Testis (tissue), 3 donors: ENCODE data around the gene RCL1. TPM values are rescaled to one million over a fixed set of nuclear protein-coding genes. Genes with fewer than 3 reads are reported as not detected.
A peak's percentile ranks its signal among the peaks of the same experiment; 100 is the strongest.
"Not testable (repeated sequence)": the region's sequence is repeated elsewhere in the genome, so short reads cannot be mapped to it uniquely, and the experiment has no call there.

ENCODE experiments used
- DNase-seq: peaks from one replicate; pipeline ENCODE4 v3.0.0-alpha.2; 2019
- H3K27ac ChIP-seq, 2 donors: fragments of 200-600 bp; sonication (generic); one replicate each; pipeline ENCODE4 v1.5.1; 2019
- H3K27me3 ChIP-seq: fragments of 200-600 bp; sonication (generic); one replicate; pipeline ENCODE4 v1.5.1; 2019
- H3K36me3 ChIP-seq: fragments of 200-600 bp; sonication (generic); one replicate; pipeline ENCODE4 v1.5.1; 2017; ENCODE audit warnings: low read depth; ENCODE audit errors: missing control alignments
- H3K4me1 ChIP-seq: fragments of 200-600 bp; sonication (generic); one replicate; pipeline ENCODE4 v1.5.1; 2019
- H3K4me3 ChIP-seq, 2 donors: fragments of 200-600 bp; sonication (generic); one replicate each; pipeline ENCODE4 v1.5.1; 2017 to 2019
- H3K9me3 ChIP-seq: fragments of 200-600 bp; sonication (generic); one replicate; pipeline ENCODE4 v1.5.1; 2017
- CTCF ChIP-seq, 3 experiments: fragments of 450-650 bp in 2 of 3; fragments of 200-600 bp in 1 of 3; sonication (generic) in 1 of 3; IDR thresholded peaks; one replicate each; pipeline ENCODE4 v1.5.1; 2016 to 2019; ENCODE audit warnings: antibody characterized with exemption in 3 of 3, mild to moderate bottlenecking in 2 of 3, moderate library complexity in 1 of 3
- POLR2A ChIP-seq: fragments of 450-650 bp; IDR thresholded peaks from one replicate; pipeline ENCODE4 v1.6.1; 2017; ENCODE audit warnings: antibody characterized with exemption, mild to moderate bottlenecking, moderate library complexity
- WGBS, 2 donors: methylation state at CpG; one replicate each; pipeline ENCODE4 v1.1.5; 2018; 5-methylcytosine and 5-hydroxymethylcytosine counted together
- intact Hi-C: fragments of 100-400 bp; cut with DNase I; formaldehyde crosslinking; loops from one replicate; pipeline ENCODE4 v1.15.1; 2023; ENCODE audit warnings: low total_unique reads
- polyA plus RNA-seq: library from polyadenylated mRNA; stranded (reverse); fragments of 350-450 nt; fragmentation: Illumina TruSeq; extraction: RNeasy Lipid Tissue Mini Kit (QIAGEN cat#74804); gene quantifications from one replicate; pipeline ENCODE4 v1.2.3, GENCODE V29; 2014; ENCODE audit warnings: low read depth, low replicate concordance; ENCODE audit not compliant: insufficient read depth
- total RNA-seq, 2 donors: library from RNA; depleted of rRNA; stranded (reverse); fragments of >200 nt; gene quantifications; one replicate each; pipeline ENCODE4 v1.2.3, GENCODE V29; 2016

Gene RCL1
- total and polyA plus RNA-seq, 3 donors from 2014 or later: 27.2 to 37.9 (median 28.9) TPM

- H3K27me3 ChIP-seq: no peaks in the 10 kb centered on the region
- H3K4me3 ChIP-seq: no peak overlapping the region
- intact Hi-C loops: no loop called here
- no peaks in the 10 kb centered on the region for H3K4me1 ChIP-seq
- H3K9me3 ChIP-seq: no peaks in the 10 kb centered on the region
- 41% methylated on average over 8 of the region's 8 CpGs for WGBS, 2 donors
- TF ChIP-seq CTCF (IDR thresholded peaks at IDR 0.05): peak in 2 of 3 experiments; percentile 36 to 53
- TF ChIP-seq POLR2A: no peak
- DNase-seq: no peak
- no peak overlapping the region for H3K27ac ChIP-seq
- no peaks in the 10 kb centered on the region for H3K36me3 ChIP-seq
Measured at GRCh38 chr9:4750023-4750673, 42.6 kb upstream of the RCL1 start.

DNA sequence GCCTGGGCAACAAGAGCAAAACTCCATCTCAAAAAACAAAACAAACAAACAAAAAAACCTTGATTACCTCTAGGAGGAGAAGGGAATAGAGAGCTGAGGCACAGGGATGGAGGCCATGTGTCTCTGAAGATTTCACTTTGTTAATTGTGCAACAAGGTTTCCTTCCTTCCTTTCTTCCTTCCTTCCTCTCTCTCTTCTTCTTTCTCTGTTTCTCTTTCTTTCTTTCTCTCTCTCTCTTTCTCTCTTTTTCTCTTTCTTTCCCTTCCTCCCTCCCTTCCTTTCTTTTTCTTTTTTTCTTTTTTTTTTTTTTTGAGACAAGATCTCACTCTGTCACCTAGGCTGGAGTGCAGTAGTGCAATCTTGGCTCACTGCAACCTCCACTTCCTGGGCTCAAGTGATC is 38.2 kb upstream of the RCL1 start:
- H3K4me1 ChIP-seq, DNase-seq, H3K9me3 ChIP-seq, H3K27ac ChIP-seq, H3K4me3 ChIP-seq, intact Hi-C loops, H3K27me3 ChIP-seq, H3K36me3 ChIP-seq: not testable (repeated sequence)

DNA sequence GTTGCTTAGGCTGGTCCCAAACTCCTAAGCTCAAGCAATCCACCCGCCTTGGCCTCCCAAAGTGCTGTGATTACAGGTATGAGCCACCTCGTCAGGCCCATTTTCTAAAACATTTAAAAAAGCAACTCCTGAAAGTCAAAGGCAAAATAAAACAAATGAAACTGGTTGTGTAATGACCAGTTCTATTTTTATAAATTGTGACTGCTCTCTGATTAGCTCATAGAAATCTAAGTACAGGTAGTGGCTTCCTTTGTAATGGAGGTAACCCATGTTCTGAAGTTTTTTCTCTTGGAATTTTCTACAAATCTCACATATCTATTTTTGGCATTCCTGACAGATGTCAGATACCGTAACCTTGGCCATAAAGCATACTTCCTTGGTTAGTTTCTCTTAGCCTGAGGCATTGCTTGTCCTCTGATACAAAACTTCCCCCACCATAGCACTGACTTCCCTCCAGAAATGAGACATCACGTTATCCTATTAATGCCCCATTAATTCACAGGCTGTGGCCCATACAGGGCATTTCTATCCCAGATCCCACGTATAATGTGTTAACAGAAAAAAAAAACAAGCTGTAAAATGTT is 37.6 kb upstream of the RCL1 start:
- no peak for DNase-seq
- no peak overlapping the region for H3K27ac ChIP-seq
- intact Hi-C loops: no loop called here
- no peaks in the 10 kb centered on the region for H3K4me1 ChIP-seq
- 68 to 69% methylated on average over 5 of the region's 5 CpGs for WGBS, 2 donors
- H3K9me3 ChIP-seq: no peaks in the 10 kb centered on the region
- no peaks in the 10 kb centered on the region for H3K27me3 ChIP-seq
- no peak overlapping the region for H3K4me3 ChIP-seq
- TF ChIP-seq CTCF (IDR thresholded peaks at IDR 0.05): no peak
- no peak for TF ChIP-seq POLR2A
- no peaks in the 10 kb centered on the region for H3K36me3 ChIP-seq

GRCh38 chr9:4756420-4756819 is 36.3 kb upstream of the RCL1 start:
- intact Hi-C loops: no loop called here
- WGBS, 2 donors: 51 to 69% methylated on average over 4 of the region's 4 CpGs
- DNase-seq: no peak

GRCh38 chr9:4760122-4760521 is 32.6 kb upstream of the RCL1 start:
- Histone ChIP-seq H3K9me3 (no peaks in the 10 kb centered on the region), H3K36me3 (no peaks in the 10 kb centered on the region), H3K4me3 (no peak overlapping the region), H3K27ac (no peak overlapping the region), H3K27me3 (no peaks in the 10 kb centered on the region), H3K4me1 (no peaks in the 10 kb centered on the region)
- DNase-seq: no peak
- TF ChIP-seq POLR2A (no peak), CTCF (IDR thresholded peaks at IDR 0.05) (no peak)
- intact Hi-C loops: no loop called here
- 79 to 83% methylated on average over 3 of the region's 3 CpGs for WGBS, 2 donors

More at GRCh38 chr9:4756420-4756819, 36.3 kb upstream of the RCL1 start:
- H3K9me3 ChIP-seq: no peaks in the 10 kb centered on the region
- TF ChIP-seq CTCF (IDR thresholded peaks at IDR 0.05) (no peak), POLR2A (no peak)
- no peaks in the 10 kb centered on the region for H3K27me3 ChIP-seq
- no peaks in the 10 kb centered on the region for H3K4me1 ChIP-seq
- H3K36me3 ChIP-seq: no peaks in the 10 kb centered on the region
- H3K4me3 ChIP-seq: no peak overlapping the region
- no peak overlapping the region for H3K27ac ChIP-seq
